HG03196 (cell line): Measurements from ENCODE around the gene FCRL5.

Experiments used
- ATAC-seq: cut with Tn5 transposase; IDR thresholded peaks from one replicate; pipeline ENCODE4 v1.9.1; 2021; ENCODE audit not compliant: unreplicated experiment

The FCRL5 gene

GRCh38 chr1:157532569-157532968 lies 19.7 kb downstream of the FCRL5 start:
- ATAC-seq = no peak

GRCh38 chr1:157523774-157524493 lies 28.4 kb downstream of the FCRL5 start:
- no peak for ATAC-seq

GRCh38 chr1:157521056-157521455 lies 31.3 kb downstream of the FCRL5 start:
- no peak for ATAC-seq

- no peak for ATAC-seq
Measured at GRCh38 chr1:157520386-157520935, 31.9 kb downstream of the FCRL5 start.

GRCh38 chr1:157519451-157519850 lies 32.9 kb downstream of the FCRL5 start:
- ATAC-seq = no peak

GRCh38 chr1:157517016-157517415 lies 35.3 kb downstream of the FCRL5 start:
- no peak for ATAC-seq

- no peak for ATAC-seq
Measured at GRCh38 chr1:157515709-157516108, 36.6 kb downstream of the FCRL5 start.

GRCh38 chr1:157515141-157515540 lies 37.2 kb downstream of the FCRL5 start:
- no peak for ATAC-seq

GRCh38 chr1:157512036-157512969 lies 40.0 kb downstream of the FCRL5 start:
- ATAC-seq = peak; percentile 63

- no peak for ATAC-seq
Measured at GRCh38 chr1:157509546-157510232, 42.6 kb downstream of the FCRL5 start.

GRCh38 chr1:157505481-157506272 lies 46.6 kb downstream of the FCRL5 start:
- ATAC-seq = no peak

GRCh38 chr1:157504646-157505045 lies 47.7 kb downstream of the FCRL5 start:
- ATAC-seq = no peak

GRCh38 chr1:157499521-157499920 lies 52.8 kb downstream of the FCRL5 start:
- no peak for ATAC-seq

GRCh38 chr1:157498736-157499090 lies 53.6 kb downstream of the FCRL5 start:
- ATAC-seq = no peak

GRCh38 chr1:157497987-157498735 lies 54.2 kb downstream of the FCRL5 start:
- ATAC-seq = no peak

- ATAC-seq = no peak
Measured at GRCh38 chr1:157497284-157497683, 55.0 kb downstream of the FCRL5 start.

- ATAC-seq = no peak
Measured at GRCh38 chr1:157496121-157496526, 56.2 kb downstream of the FCRL5 start.

- no peak for ATAC-seq
Measured at GRCh38 chr1:157495285-157495684, 57.0 kb downstream of the FCRL5 start.

GRCh38 chr1:157494093-157494492 lies 58.2 kb downstream of the FCRL5 start:
- ATAC-seq = no peak
